HCT116 (cell line): ENCODE data around the gene PFKP.

Experiments used
- EZH2 ChIP-seq: fragments of 200-600 bp; sonication (generic); IDR thresholded peaks from 2 replicates; pipeline ENCODE4 v1.6.1; 2017; ENCODE audit warnings: antibody characterized with exemption, mixed run types
- EZH2phosphoT487 ChIP-seq: fragments of 200-600 bp; IDR thresholded peaks from 2 replicates; pipeline ENCODE4 v1.6.1; 2018; ENCODE audit warnings: antibody characterized with exemption, borderline replicate concordance
- JUND ChIP-seq: IDR thresholded peaks from 2 replicates; pipeline ENCODE4 v1.6.1; 2012
- POLR2A ChIP-seq: IDR thresholded peaks from 2 replicates; pipeline ENCODE4 v1.7.0; 2011; ENCODE audit warnings: borderline replicate concordance; ENCODE audit not compliant: insufficient read depth, insufficient read length; ENCODE audit errors: extremely low read depth
- POLR2AphosphoS5 ChIP-seq: IDR thresholded peaks from 2 replicates; pipeline ENCODE4 v1.6.1; 2011; ENCODE audit warnings: mild to moderate bottlenecking, low read depth, low read length, moderate library complexity
- RAD21 ChIP-seq: IDR thresholded peaks from 2 replicates; pipeline ENCODE4 v1.6.1; 2012; ENCODE audit warnings: low read depth, mild to moderate bottlenecking
- SP1 ChIP-seq: IDR thresholded peaks from 2 replicates; pipeline ENCODE4 v1.6.1; 2012; ENCODE audit warnings: low read depth
- YY1 ChIP-seq: IDR thresholded peaks from 2 replicates; pipeline ENCODE4 v1.6.1; 2011; ENCODE audit warnings: low read length, low read depth, moderate library complexity, mild to moderate bottlenecking; ENCODE audit not compliant: insufficient replicate concordance; ENCODE audit errors: extremely low read depth
- ZFX ChIP-seq: fragments of 450-650 bp; IDR thresholded peaks from 2 replicates; pipeline ENCODE4 v1.6.1; 2017
- ZNF274 ChIP-seq: fragments of 200-500 bp; sonication (Bioruptor generic); IDR thresholded peaks from 2 replicates; pipeline ENCODE4 v1.6.1; 2014; ENCODE audit warnings: mild to moderate bottlenecking, low read depth, low read length, inconsistent platforms
- TF ChIP-seq, protein P1 (sequence below), 3 experiments: fragments of 200-600 bp in 1 of 3; sonication (generic) in 1 of 3; IDR thresholded peaks in 2 of 3; conservative IDR thresholded peaks in 1 of 3; 2 replicates each; pipeline ENCODE4 v1.5.1; 2012 to 2017; ENCODE audit warnings: low read depth in 2 of 3, low read length in 2 of 3, antibody characterized with exemption in 1 of 3, borderline replicate concordance in 1 of 3, control low read depth in 1 of 3, mild to moderate bottlenecking in 1 of 3, mixed read lengths in 1 of 3, mixed run types in 1 of 3, moderate library complexity in 1 of 3; ENCODE audit not compliant: insufficient read depth in 1 of 3
- TF ChIP-seq, protein P2 (sequence below): IDR thresholded peaks from 2 replicates; pipeline ENCODE4 v1.6.1; 2012; ENCODE audit warnings: low read depth

DNA sequence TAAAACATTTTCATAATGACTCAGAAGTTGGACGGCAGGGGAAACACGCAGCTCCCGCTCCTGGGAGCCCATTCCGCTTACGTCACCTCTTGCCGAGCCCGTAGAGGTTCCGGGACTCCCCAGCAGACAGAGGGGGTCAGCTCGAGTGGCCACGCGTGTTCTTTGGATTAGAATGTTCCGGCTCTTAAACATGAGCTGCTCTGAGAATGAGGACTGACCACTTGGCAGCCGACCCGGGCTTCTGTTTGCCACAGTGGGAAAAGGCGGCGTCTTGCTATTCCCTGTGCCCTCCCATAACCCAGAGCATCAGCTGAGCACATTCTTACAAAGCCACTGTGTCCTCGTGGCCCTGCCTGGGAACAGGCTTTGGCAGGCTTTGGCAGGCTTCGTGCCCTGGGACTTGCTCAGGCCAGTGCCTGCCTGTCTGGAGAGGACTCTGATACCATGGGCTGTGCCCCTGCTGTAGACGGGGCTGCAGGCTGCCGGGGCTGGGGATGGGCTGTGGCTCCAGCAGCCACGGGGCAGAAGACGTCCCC is 40.1 kb downstream of the PFKP start:
- TF ChIP-seq EZH2 (no peak), RAD21 (no peak), ZNF274 (no peak), YY1 (no peak), POLR2A (no peak), ZFX (no peak), EZH2phosphoT487 (no peak), SP1 (no peak), POLR2AphosphoS5 (no peak), JUND (no peak)
- TF ChIP-seq, protein P1, sequence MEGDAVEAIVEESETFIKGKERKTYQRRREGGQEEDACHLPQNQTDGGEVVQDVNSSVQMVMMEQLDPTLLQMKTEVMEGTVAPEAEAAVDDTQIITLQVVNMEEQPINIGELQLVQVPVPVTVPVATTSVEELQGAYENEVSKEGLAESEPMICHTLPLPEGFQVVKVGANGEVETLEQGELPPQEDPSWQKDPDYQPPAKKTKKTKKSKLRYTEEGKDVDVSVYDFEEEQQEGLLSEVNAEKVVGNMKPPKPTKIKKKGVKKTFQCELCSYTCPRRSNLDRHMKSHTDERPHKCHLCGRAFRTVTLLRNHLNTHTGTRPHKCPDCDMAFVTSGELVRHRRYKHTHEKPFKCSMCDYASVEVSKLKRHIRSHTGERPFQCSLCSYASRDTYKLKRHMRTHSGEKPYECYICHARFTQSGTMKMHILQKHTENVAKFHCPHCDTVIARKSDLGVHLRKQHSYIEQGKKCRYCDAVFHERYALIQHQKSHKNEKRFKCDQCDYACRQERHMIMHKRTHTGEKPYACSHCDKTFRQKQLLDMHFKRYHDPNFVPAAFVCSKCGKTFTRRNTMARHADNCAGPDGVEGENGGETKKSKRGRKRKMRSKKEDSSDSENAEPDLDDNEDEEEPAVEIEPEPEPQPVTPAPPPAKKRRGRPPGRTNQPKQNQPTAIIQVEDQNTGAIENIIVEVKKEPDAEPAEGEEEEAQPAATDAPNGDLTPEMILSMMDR (IDR thresholded peaks at IDR 0.05 in 2 of 3, conservative IDR thresholded peaks at IDR 0.05 in 1 of 3; ENCODE audit: borderline replicate concordance in 1 of 3, insufficient read depth in 1 of 3, low read depth in 2 of 3, low read length in 2 of 3): no peak
- TF ChIP-seq, protein P2, sequence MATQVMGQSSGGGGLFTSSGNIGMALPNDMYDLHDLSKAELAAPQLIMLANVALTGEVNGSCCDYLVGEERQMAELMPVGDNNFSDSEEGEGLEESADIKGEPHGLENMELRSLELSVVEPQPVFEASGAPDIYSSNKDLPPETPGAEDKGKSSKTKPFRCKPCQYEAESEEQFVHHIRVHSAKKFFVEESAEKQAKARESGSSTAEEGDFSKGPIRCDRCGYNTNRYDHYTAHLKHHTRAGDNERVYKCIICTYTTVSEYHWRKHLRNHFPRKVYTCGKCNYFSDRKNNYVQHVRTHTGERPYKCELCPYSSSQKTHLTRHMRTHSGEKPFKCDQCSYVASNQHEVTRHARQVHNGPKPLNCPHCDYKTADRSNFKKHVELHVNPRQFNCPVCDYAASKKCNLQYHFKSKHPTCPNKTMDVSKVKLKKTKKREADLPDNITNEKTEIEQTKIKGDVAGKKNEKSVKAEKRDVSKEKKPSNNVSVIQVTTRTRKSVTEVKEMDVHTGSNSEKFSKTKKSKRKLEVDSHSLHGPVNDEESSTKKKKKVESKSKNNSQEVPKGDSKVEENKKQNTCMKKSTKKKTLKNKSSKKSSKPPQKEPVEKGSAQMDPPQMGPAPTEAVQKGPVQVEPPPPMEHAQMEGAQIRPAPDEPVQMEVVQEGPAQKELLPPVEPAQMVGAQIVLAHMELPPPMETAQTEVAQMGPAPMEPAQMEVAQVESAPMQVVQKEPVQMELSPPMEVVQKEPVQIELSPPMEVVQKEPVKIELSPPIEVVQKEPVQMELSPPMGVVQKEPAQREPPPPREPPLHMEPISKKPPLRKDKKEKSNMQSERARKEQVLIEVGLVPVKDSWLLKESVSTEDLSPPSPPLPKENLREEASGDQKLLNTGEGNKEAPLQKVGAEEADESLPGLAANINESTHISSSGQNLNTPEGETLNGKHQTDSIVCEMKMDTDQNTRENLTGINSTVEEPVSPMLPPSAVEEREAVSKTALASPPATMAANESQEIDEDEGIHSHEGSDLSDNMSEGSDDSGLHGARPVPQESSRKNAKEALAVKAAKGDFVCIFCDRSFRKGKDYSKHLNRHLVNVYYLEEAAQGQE: no peak
